ENCODE measurements around the gene KCNJ9. TPM values are rescaled to one million over a fixed set of nuclear protein-coding genes. Genes with fewer than 3 reads are reported as not detected.

KCNJ9 gene
- total RNA-seq, 1 experiment from 2014 or later: not detected

DNA sequence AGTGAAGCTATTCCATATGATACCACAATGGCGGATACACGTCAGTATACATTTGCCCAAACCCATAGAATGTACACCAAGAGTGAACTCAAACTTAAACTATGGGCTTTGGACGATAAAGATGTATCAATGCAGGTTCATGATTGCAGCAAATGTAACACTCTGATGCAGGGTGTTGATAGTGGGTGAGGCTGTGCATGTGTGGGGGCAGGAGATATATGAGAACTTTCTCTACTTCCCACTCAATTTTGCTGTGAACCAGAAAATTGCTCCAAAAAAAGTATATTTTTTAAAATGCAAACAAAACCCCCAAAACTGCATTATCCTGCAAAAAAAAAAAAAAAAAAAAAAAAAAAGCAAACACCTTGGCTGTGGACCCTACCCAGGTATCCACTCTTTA is 37.6 kb downstream of the KCNJ9 start:
- POLR2A ChIA-PET: no interaction called here
- BruUV-seq (replicated peaks): no TSS peak
- Histone ChIP-seq H3K9me3 (no peaks in the 10 kb centered on the region), H3K27me3 (replicated peaks; ENCODE audit: control insufficient read depth, insufficient read depth, low read length) (no peaks in the 10 kb centered on the region), H3K36me3 (ENCODE audit: control insufficient read depth, insufficient read depth, low read length) (no peaks in the 10 kb centered on the region), H3K4me3 (ENCODE audit: low read depth, low read length) (no peak overlapping the region), H3K4me1 (peaks cover 6% of the 10 kb centered on the region)
- intact Hi-C loops (cut with micrococcal nuclease; ENCODE audit: unreplicated experiment): no loop called here
- CTCF ChIA-PET: no interaction called here
- Mint-ChIP-seq H3K27me3 (ENCODE audit: insufficient read depth, unreplicated experiment) (no peaks in the 10 kb centered on the region), H3K4me1 (ENCODE audit: low read depth, unreplicated experiment) (peaks cover 2% of the 10 kb centered on the region), H3K4me3 (ENCODE audit: unreplicated experiment) (no peak overlapping the region), H3K9me3 (ENCODE audit: unreplicated experiment) (no peaks in the 10 kb centered on the region), H3K27ac (ENCODE audit: unreplicated experiment) (no peak overlapping the region), H3K36me3 (ENCODE audit: insufficient read depth, unreplicated experiment) (no peaks in the 10 kb centered on the region)
- TF ChIP-seq, protein P1, sequence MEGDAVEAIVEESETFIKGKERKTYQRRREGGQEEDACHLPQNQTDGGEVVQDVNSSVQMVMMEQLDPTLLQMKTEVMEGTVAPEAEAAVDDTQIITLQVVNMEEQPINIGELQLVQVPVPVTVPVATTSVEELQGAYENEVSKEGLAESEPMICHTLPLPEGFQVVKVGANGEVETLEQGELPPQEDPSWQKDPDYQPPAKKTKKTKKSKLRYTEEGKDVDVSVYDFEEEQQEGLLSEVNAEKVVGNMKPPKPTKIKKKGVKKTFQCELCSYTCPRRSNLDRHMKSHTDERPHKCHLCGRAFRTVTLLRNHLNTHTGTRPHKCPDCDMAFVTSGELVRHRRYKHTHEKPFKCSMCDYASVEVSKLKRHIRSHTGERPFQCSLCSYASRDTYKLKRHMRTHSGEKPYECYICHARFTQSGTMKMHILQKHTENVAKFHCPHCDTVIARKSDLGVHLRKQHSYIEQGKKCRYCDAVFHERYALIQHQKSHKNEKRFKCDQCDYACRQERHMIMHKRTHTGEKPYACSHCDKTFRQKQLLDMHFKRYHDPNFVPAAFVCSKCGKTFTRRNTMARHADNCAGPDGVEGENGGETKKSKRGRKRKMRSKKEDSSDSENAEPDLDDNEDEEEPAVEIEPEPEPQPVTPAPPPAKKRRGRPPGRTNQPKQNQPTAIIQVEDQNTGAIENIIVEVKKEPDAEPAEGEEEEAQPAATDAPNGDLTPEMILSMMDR (IDR thresholded peaks at IDR 0.05; ENCODE audit: insufficient read depth in 1 of 2, low read depth in 1 of 2, low read length in 1 of 2, severe bottlenecking in 1 of 2, unreplicated experiment in 1 of 2): no peak
- DNase-seq: no peak

DNA sequence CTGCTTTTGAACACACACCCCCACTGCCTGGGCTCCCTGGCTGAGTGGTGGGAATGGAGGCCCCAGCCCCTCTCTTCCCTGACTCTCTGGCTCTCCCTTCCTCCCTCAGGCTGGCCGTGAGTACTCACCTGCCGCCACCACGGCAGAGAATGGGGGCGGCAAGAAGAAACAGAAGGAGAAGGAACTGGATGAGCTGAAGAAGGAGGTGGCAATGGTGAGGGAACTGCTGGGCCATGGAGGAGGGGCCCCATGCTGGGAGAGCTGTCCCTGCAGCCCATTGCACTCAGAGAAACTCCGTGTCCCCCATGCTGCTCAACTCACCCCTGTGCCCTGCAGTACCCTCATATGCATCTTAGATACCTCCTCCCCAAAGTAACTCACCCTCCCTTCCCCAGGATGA is 39.5 kb downstream of the KCNJ9 start:
- intact Hi-C loops (cut with micrococcal nuclease; ENCODE audit: unreplicated experiment): no loop called here
- Histone ChIP-seq H3K4me1 (peaks cover 23% of the 10 kb centered on the region), H3K27me3 (replicated peaks; ENCODE audit: control insufficient read depth, insufficient read depth, low read length) (no peaks in the 10 kb centered on the region), H3K4me3 (ENCODE audit: low read depth, low read length) (no peak overlapping the region), H3K36me3 (ENCODE audit: control insufficient read depth, insufficient read depth, low read length) (no peaks in the 10 kb centered on the region), H3K9me3 (no peaks in the 10 kb centered on the region)
- no peak for DNase-seq
- Mint-ChIP-seq H3K9me3 (ENCODE audit: unreplicated experiment) (no peaks in the 10 kb centered on the region), H3K27ac (ENCODE audit: unreplicated experiment) (no peak overlapping the region), H3K27me3 (ENCODE audit: insufficient read depth, unreplicated experiment) (no peaks in the 10 kb centered on the region), H3K4me3 (ENCODE audit: unreplicated experiment) (no peak overlapping the region), H3K4me1 (ENCODE audit: low read depth, unreplicated experiment) (peaks cover 11% of the 10 kb centered on the region), H3K36me3 (ENCODE audit: insufficient read depth, unreplicated experiment) (no peaks in the 10 kb centered on the region)
- TF ChIP-seq, protein P1 (IDR thresholded peaks at IDR 0.05; ENCODE audit: insufficient read depth in 1 of 2, low read depth in 1 of 2, low read length in 1 of 2, severe bottlenecking in 1 of 2, unreplicated experiment in 1 of 2): no peak
- POLR2A ChIA-PET: no interaction called here
- CTCF ChIA-PET: no interaction called here
- no TSS peak for BruUV-seq (replicated peaks)

DNA sequence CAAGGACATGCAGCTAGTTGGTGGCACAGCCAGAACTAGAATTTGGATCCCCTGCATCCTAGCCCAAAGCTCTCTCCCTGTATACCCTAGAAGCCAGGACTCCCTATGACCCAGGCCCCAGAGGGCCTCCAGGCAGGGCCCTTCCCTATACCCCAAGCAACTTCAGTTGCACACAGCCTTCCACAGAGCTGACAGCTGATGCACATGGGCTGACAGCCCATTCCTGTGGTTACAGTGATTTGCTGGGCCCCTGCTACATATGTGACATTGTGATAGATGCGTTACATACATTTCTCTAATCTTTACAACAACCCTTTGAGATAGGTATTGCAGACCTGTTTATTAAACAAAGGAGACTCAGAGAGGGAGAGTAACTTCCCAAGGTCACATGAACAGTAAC is 40.0 kb downstream of the KCNJ9 start:
- POLR2A ChIA-PET: no interaction called here
- peaks cover 26% of the 10 kb centered on the region for H3K4me1 ChIP-seq
- Mint-ChIP-seq H3K9me3 (ENCODE audit: unreplicated experiment) (no peaks in the 10 kb centered on the region), H3K4me1 (ENCODE audit: low read depth, unreplicated experiment) (peaks cover 11% of the 10 kb centered on the region), H3K36me3 (ENCODE audit: insufficient read depth, unreplicated experiment) (no peaks in the 10 kb centered on the region), H3K4me3 (ENCODE audit: unreplicated experiment) (no peak overlapping the region), H3K27me3 (ENCODE audit: insufficient read depth, unreplicated experiment) (no peaks in the 10 kb centered on the region), H3K27ac (ENCODE audit: unreplicated experiment) (no peak overlapping the region)
- CTCF ChIA-PET: no interaction called here
- TF ChIP-seq, protein P1 (IDR thresholded peaks at IDR 0.05; ENCODE audit: insufficient read depth in 1 of 2, low read depth in 1 of 2, low read length in 1 of 2, severe bottlenecking in 1 of 2, unreplicated experiment in 1 of 2): no peak
- no peaks in the 10 kb centered on the region for H3K9me3 ChIP-seq
- no TSS peak for BruUV-seq (replicated peaks)
- no peaks in the 10 kb centered on the region for H3K36me3 ChIP-seq (ENCODE audit: control insufficient read depth, insufficient read depth, low read length)
- no peak overlapping the region for H3K4me3 ChIP-seq (ENCODE audit: low read depth, low read length)
- DNase-seq: no peak
- no peaks in the 10 kb centered on the region for H3K27me3 ChIP-seq (replicated peaks; ENCODE audit: control insufficient read depth, insufficient read depth, low read length)
- intact Hi-C loops (cut with micrococcal nuclease; ENCODE audit: unreplicated experiment): no loop called here
